HepG2 (cell line): Measurements from ENCODE around the gene TMEM86B. TPM values are rescaled to one million over a fixed set of nuclear protein-coding genes. Genes with fewer than 3 reads are reported as not detected.

Experiments used
- CEBPB ChIP-seq: IDR thresholded peaks from 2 replicates; pipeline ENCODE4 v1.6.1; 2011; ENCODE audit warnings: low read depth, low read length, improper control_type of control experiment, borderline replicate concordance
- GABPA ChIP-seq, 2 experiments: IDR thresholded peaks; 2 replicates each; pipeline ENCODE4 v1.6.1; 2011 to 2016; ENCODE audit warnings: low read depth in 2 of 2, low read length in 1 of 2, missing biosample characterization in 1 of 2, missing genetic modification characterization in 1 of 2
- HMG20A ChIP-seq: IDR thresholded peaks from 2 replicates; pipeline ENCODE4 v1.6.1; 2016; ENCODE audit warnings: borderline replicate concordance
- MAZ ChIP-seq, 2 experiments: sonication (generic) in 1 of 2; formaldehyde crosslinking in 1 of 2; IDR thresholded peaks; 2 replicates each; pipeline versions ENCODE4 v1.5.0 to v1.6.1; 2012 to 2020; ENCODE audit warnings: low read depth in 2 of 2, mild to moderate bottlenecking in 2 of 2, borderline replicate concordance in 1 of 2, improper control_type of control experiment in 1 of 2, low read length in 1 of 2, missing genetic modification reagents in 1 of 2, moderate library complexity in 1 of 2
- MYPOP ChIP-seq: sonication (generic); formaldehyde crosslinking; IDR thresholded peaks from 2 replicates; pipeline ENCODE4 v1.8.1; 2023; ENCODE audit warnings: mild to moderate bottlenecking, moderate library complexity, missing genetic modification reagents
- PRDM15 ChIP-seq: sonication (generic); formaldehyde crosslinking; IDR thresholded peaks from 2 replicates; pipeline ENCODE4 v1.4.0; 2020; ENCODE audit warnings: missing genetic modification reagents
- ZBTB1 ChIP-seq: sonication (generic); formaldehyde crosslinking; IDR thresholded peaks from 2 replicates; pipeline ENCODE4 v1.4.0; 2020; ENCODE audit warnings: missing genetic modification reagents, borderline replicate concordance
- polyA plus RNA-seq, 8 experiments: library from polyadenylated mRNA; depleted of rRNA in 3 of 8; stranded (reverse) in 7 of 8; unstranded in 1 of 8; fragments of >200 nt; fragmentation: Illumina TruSeq in 4 of 8; extraction: Trizol in 4 of 8; gene quantifications; 2 replicates each; pipeline versions ENCODE4 v1.2.1 to v1.2.3, GENCODE V29; 2011 to 2016; ENCODE audit warnings: low read depth in 4 of 8, missing spikeins in 1 of 8, mixed read lengths in 1 of 8; ENCODE audit not compliant: insufficient read depth in 1 of 8
- total RNA-seq, 5 experiments: library from RNA; depleted of rRNA; stranded (reverse); fragments of >200 nt; fragmentation: Illumina TruSeq; extraction: Trizol; gene quantifications; 2 replicates each; pipeline ENCODE4 v1.2.3, GENCODE V29; 2016; ENCODE audit warnings: low read depth in 1 of 5

Gene TMEM86B
- total and polyA plus RNA-seq, 2 of the 13 experiments (the other 11 are each of a cell fraction or from before 2014, with no cell fraction given): 7.7 to 9.6 TPM

GRCh38 chr19:55247621-55248099, 19.1 kb upstream of the TMEM86B start (continued):
- TF ChIP-seq MYPOP (no peak), CEBPB (no peak), PRDM15 (no peak), GABPA (IDR thresholded peaks at IDR 0.05; ENCODE audit: low read depth, low read length) (no peak), GABPA (CRISPR knock-in tag; IDR thresholded peaks at IDR 0.05; ENCODE audit: low read depth) (no peak), ZBTB1 (no peak), MAZ (IDR thresholded peaks at IDR 0.05; ENCODE audit: borderline replicate concordance, low read depth, low read length) (no peak), MAZ (CRISPR knock-in tag; IDR thresholded peaks at IDR 0.05; ENCODE audit: low read depth) (no peak), HMG20A (CRISPR knock-in tag) (no peak)
